ENCODE data around the gene HES4. TPM values are rescaled to one million over a fixed set of nuclear protein-coding genes. Genes with fewer than 3 reads are reported as not detected.

HES4 gene
- total and polyA plus RNA-seq, 2 donors (not counting 1 experiment from before 2014, with no cell fraction given), result 0.49 to 2.0 TPM

GRCh38 chr1:958823-959730 lies 40.8 kb downstream of the HES4 start, which contains the start of gene NOC2L:
NOC2L (minus strand) TSS chr1:959256; CDS start chr1:959240, 16 bp downstream.
- Histone ChIP-seq H3K4me3 (replicated peaks in 1 of 4; ENCODE audit: control extremely low read depth in 1 of 4, insufficient read depth in 1 of 4, low read depth in 3 of 4, low read length in 4 of 4) (peak within 1 kb of the TSS; percentile 81 to 100 (median 92)), H3K4me1 (ENCODE audit: control insufficient read depth, extremely low read depth, insufficient read depth, low read length) (peaks cover 7% of the 10 kb centered on the region), H3K4me2 (ENCODE audit: extremely low read depth, insufficient read depth, low read length) (peak within 1 kb of the TSS; percentile 55), H3K36me3 (ENCODE audit: control insufficient read depth, insufficient read depth, low read length) (peaks cover 10% of the 10 kb centered on the region), H3K79me2 (ENCODE audit: control insufficient read depth, insufficient read depth, low read length) (peaks cover 21% of the 10 kb centered on the region), H3K27ac (ENCODE audit: insufficient read depth, low read length) (peak within 1 kb of the TSS; percentile 80), H4K20me1 (ENCODE audit: control insufficient read depth, extremely low read depth, insufficient read depth, low read length) (no peaks in the 10 kb centered on the region), H3K27me3 (ENCODE audit: control insufficient read depth, insufficient read depth, low read length) (no peaks in the 10 kb centered on the region), H3K9me3 (ENCODE audit: control insufficient read depth, insufficient read depth, low read depth, low read length) (no peaks in the 10 kb centered on the region), H2AFZ (ENCODE audit: low read length) (peak within 1 kb of the TSS; percentile 47), H3K9ac (ENCODE audit: insufficient read depth, low read length) (peak within 1 kb of the TSS; percentile 69)
- TF ChIP-seq EZH2 (IDR thresholded peaks at IDR 0.05; ENCODE audit: low read length, missing control alignments) (no peak), CTCF (conservative IDR thresholded peaks at IDR 0.05 in 1 of 2, IDR thresholded peaks at IDR 0.05 in 1 of 2; ENCODE audit: low read depth in 1 of 2, low read length in 2 of 2) (no peak)
- DNase-seq (ENCODE audit: low read depth in 2 of 2), result peak; percentile 80 to 86

- H3K79me2 ChIP-seq (ENCODE audit: control insufficient read depth, insufficient read depth, low read length), result peaks cover 20% of the 10 kb centered on the region
- H3K4me1 ChIP-seq (ENCODE audit: control insufficient read depth, extremely low read depth, insufficient read depth, low read length), result peaks cover 7% of the 10 kb centered on the region
- H3K27me3 ChIP-seq (ENCODE audit: control insufficient read depth, insufficient read depth, low read length), result no peaks in the 10 kb centered on the region
- no peak overlapping the region for H2AFZ ChIP-seq (ENCODE audit: low read length)
- H3K27ac ChIP-seq (ENCODE audit: insufficient read depth, low read length), result no peak overlapping the region
- H3K4me2 ChIP-seq (ENCODE audit: extremely low read depth, insufficient read depth, low read length), result no peak overlapping the region
- no peaks in the 10 kb centered on the region for H3K9me3 ChIP-seq (ENCODE audit: control insufficient read depth, insufficient read depth, low read depth, low read length)
- no peaks in the 10 kb centered on the region for H4K20me1 ChIP-seq (ENCODE audit: control insufficient read depth, extremely low read depth, insufficient read depth, low read length)
- no peak for DNase-seq (ENCODE audit: low read depth in 2 of 2)
- H3K36me3 ChIP-seq (ENCODE audit: control insufficient read depth, insufficient read depth, low read length), result peaks cover 22% of the 10 kb centered on the region
- no peak overlapping the region for H3K9ac ChIP-seq (ENCODE audit: insufficient read depth, low read length)
- TF ChIP-seq CTCF (conservative IDR thresholded peaks at IDR 0.05 in 1 of 2, IDR thresholded peaks at IDR 0.05 in 1 of 2; ENCODE audit: low read depth in 1 of 2, low read length in 2 of 2) (no peak), EZH2 (IDR thresholded peaks at IDR 0.05; ENCODE audit: low read length, missing control alignments) (no peak)
- no peak overlapping the region for H3K4me3 ChIP-seq (replicated peaks in 1 of 4; ENCODE audit: control extremely low read depth in 1 of 4, insufficient read depth in 1 of 4, low read depth in 3 of 4, low read length in 4 of 4)
Measured at GRCh38 chr1:956636-957035, 43.3 kb downstream of the HES4 start.

- no peak overlapping the region for H3K4me3 ChIP-seq (replicated peaks in 1 of 4; ENCODE audit: control extremely low read depth in 1 of 4, insufficient read depth in 1 of 4, low read depth in 3 of 4, low read length in 4 of 4)
- no peaks in the 10 kb centered on the region for H3K9me3 ChIP-seq (ENCODE audit: control insufficient read depth, insufficient read depth, low read depth, low read length)
- H3K36me3 ChIP-seq (ENCODE audit: control insufficient read depth, insufficient read depth, low read length), result peaks cover 27% of the 10 kb centered on the region
- H3K27me3 ChIP-seq (ENCODE audit: control insufficient read depth, insufficient read depth, low read length), result no peaks in the 10 kb centered on the region
- H3K9ac ChIP-seq (ENCODE audit: insufficient read depth, low read length), result no peak overlapping the region
- peaks cover 4% of the 10 kb centered on the region for H3K4me1 ChIP-seq (ENCODE audit: control insufficient read depth, extremely low read depth, insufficient read depth, low read length)
- no peak overlapping the region for H2AFZ ChIP-seq (ENCODE audit: low read length)
- no peak for DNase-seq (ENCODE audit: low read depth in 2 of 2)
- TF ChIP-seq EZH2 (IDR thresholded peaks at IDR 0.05; ENCODE audit: low read length, missing control alignments), result no peak
- no peak for TF ChIP-seq CTCF (conservative IDR thresholded peaks at IDR 0.05 in 1 of 2, IDR thresholded peaks at IDR 0.05 in 1 of 2; ENCODE audit: low read depth in 1 of 2, low read length in 2 of 2)
- H4K20me1 ChIP-seq (ENCODE audit: control insufficient read depth, extremely low read depth, insufficient read depth, low read length), result no peaks in the 10 kb centered on the region
- H3K27ac ChIP-seq (ENCODE audit: insufficient read depth, low read length), result no peak overlapping the region
- H3K79me2 ChIP-seq (ENCODE audit: control insufficient read depth, insufficient read depth, low read length), result peaks cover 18% of the 10 kb centered on the region
- H3K4me2 ChIP-seq (ENCODE audit: extremely low read depth, insufficient read depth, low read length), result no peak overlapping the region
Measured at GRCh38 chr1:955474-955873, 44.4 kb downstream of the HES4 start.

Measured in fibroblast of lung (primary cell).